Measurements from ENCODE around the gene GRID2IP. TPM values are rescaled to one million over a fixed set of nuclear protein-coding genes. Genes with fewer than 3 reads are reported as not detected.
A peak's percentile ranks its signal among the peaks of the same experiment; 100 is the strongest.

The GRID2IP gene
- total and polyA plus RNA-seq, 2 of the 8 experiments (the other 6 are each of a cell fraction or from before 2014, with no cell fraction given): 0.80 to 1.3 TPM

- peaks cover 7 to 65% (median 52%) of the 10 kb centered on the region in 4 experiments for H3K27me3 ChIP-seq (replicated peaks in 1 of 4; ENCODE audit: control insufficient read depth in 3 of 4, extremely low read depth in 1 of 4, insufficient read depth in 3 of 4, low read length in 3 of 4)
- CTCF ChIA-PET (ENCODE audit: partially characterized antibody): interaction anchor here (0.5 to 4.9 kb wide), 8 partner anchors 13 to 119 kb away, joined by 3 to 18 read pairs (median 3); no protein-coding TSS in a partner anchor
- DNase-seq (ENCODE audit: low read depth in 1 of 2, low spot score in 2 of 2): no peak
Observed at GRCh38 chr7:6532516-6532915, 18.7 kb downstream of the GRID2IP start.

More at GRCh38 chr7:6532516-6532915, 18.7 kb downstream of the GRID2IP start:
- H4K8ac ChIP-seq (ENCODE audit: extremely low read depth, insufficient read depth, low read length): no peak overlapping the region; the same call in 1 of the 2 replicates
- H3K23ac ChIP-seq (ENCODE audit: insufficient read length): no peak overlapping the region
- H2BK5ac ChIP-seq (ENCODE audit: low read depth, low read length): no peak overlapping the region
- H2BK15ac ChIP-seq (ENCODE audit: low read length): no peak overlapping the region
- 78% methylated on average over 7 of the region's 7 CpGs; no CpG with 5 or more reads in 1 of the 2 experiments for WGBS, 2 experiments (ENCODE audit: extremely low coverage in 1 of 2, insufficient coverage in 1 of 2, insufficient read length in 1 of 2, insufficient replicate concordance in 2 of 2, low coverage in 1 of 2, low lambda C conversion rate in 2 of 2, missing lambda C conversion rate in 1 of 2)
- H2AK5ac ChIP-seq (ENCODE audit: low read depth, low read length): no peak overlapping the region
- no peaks in the 10 kb centered on the region for H3K9me3 ChIP-seq (ENCODE audit: insufficient read depth in 2 of 2, low read depth in 1 of 2, low read length in 1 of 2)
- no peaks in the 10 kb centered on the region; the same call in 1 of the 2 replicates for H3K79me1 ChIP-seq (ENCODE audit: low read depth, low read length)
- H3K27ac ChIP-seq (ENCODE audit: low read depth, low read length): no peak overlapping the region
- H3K36me3 ChIP-seq (ENCODE audit: control insufficient read depth in 2 of 4, insufficient read depth in 4 of 4, low read length in 3 of 4): no peaks in the 10 kb centered on the region
- no peak overlapping the region for H2AFZ ChIP-seq (ENCODE audit: low read length)
- H3K9ac ChIP-seq (replicated peaks in 1 of 4; ENCODE audit: extremely low read depth in 1 of 4, low read depth in 3 of 4, low read length in 3 of 4): no peak overlapping the region
- no peak overlapping the region for H3K18ac ChIP-seq (ENCODE audit: extremely low read depth, low read length)
- no peak for FAIRE-seq
- TF ChIP-seq NRF1 (IDR thresholded peaks at IDR 0.05; ENCODE audit: low read depth, low read length): no peak
- TF ChIP-seq CHD1 (IDR thresholded peaks at IDR 0.05; ENCODE audit: low read depth, low read length): no peak
- TF ChIP-seq CEBPB (IDR thresholded peaks at IDR 0.05; ENCODE audit: low read depth, low read length): no peak
- TF ChIP-seq TAF1 (IDR thresholded peaks at IDR 0.05; ENCODE audit: low read depth, low read length): no peak
- no peak for TF ChIP-seq E2F6 (IDR thresholded peaks at IDR 0.05)
- TF ChIP-seq TCF12 (IDR thresholded peaks at IDR 0.05; ENCODE audit: low read depth, low read length): no peak
- no peak for TF ChIP-seq KDM5A (IDR thresholded peaks at IDR 0.05; ENCODE audit: low read length)
- TF ChIP-seq EZH2 (IDR thresholded peaks at IDR 0.05; ENCODE audit: low read depth, low read length, severe bottlenecking): no peak
- no peak for TF ChIP-seq PHF8 (conservative IDR thresholded peaks at IDR 0.05; ENCODE audit: low read depth, low read length)
- TF ChIP-seq KDM1A (IDR thresholded peaks at IDR 0.05; ENCODE audit: borderline replicate concordance, low read length): no peak
- TF ChIP-seq ATF3 (IDR thresholded peaks at IDR 0.05; ENCODE audit: insufficient read depth, low read depth, low read length): no peak
- TF ChIP-seq JUN (IDR thresholded peaks at IDR 0.05; ENCODE audit: low read depth, low read length): no peak
- TF ChIP-seq SP2 (IDR thresholded peaks at IDR 0.05; ENCODE audit: low read length): no peak
- no peak overlapping the region; the same call in 1 of the 2 replicates for H2BK12ac ChIP-seq (ENCODE audit: low read depth, low read length)
- H4K5ac ChIP-seq (ENCODE audit: insufficient read length, low read depth, low read length): no peak overlapping the region
- H3K4me3 ChIP-seq (ENCODE audit: extremely low read depth in 1 of 4, insufficient read depth in 2 of 4, low read depth in 3 of 4, low read length in 4 of 4): no peak overlapping the region
- H2BK20ac ChIP-seq (ENCODE audit: low read length): 0 out of 2 replicates have a peak overlapping the region, but pooled peaks have one; percentile 48
- no peak overlapping the region for H4K91ac ChIP-seq (replicated peaks; ENCODE audit: insufficient read length, low read length)
- POLR2A ChIA-PET (ENCODE audit: partially characterized antibody): interaction anchor here (1.1 kb wide), 1 partner anchor 43 kb away, joined by 3 read pairs; no protein-coding TSS in a partner anchor
- H3K56ac ChIP-seq (replicated peaks; ENCODE audit: insufficient read length, low read depth, low read length): no peak overlapping the region
- H2BK120ac ChIP-seq (replicated peaks; ENCODE audit: low read depth, low read length): no peak overlapping the region
- peaks cover 0 to 6% of the 10 kb centered on the region in 2 experiments for H4K20me1 ChIP-seq (replicated peaks in 1 of 2; ENCODE audit: control insufficient read depth in 1 of 2, insufficient read depth in 2 of 2, low read length in 2 of 2)
- no peak overlapping the region for H3K14ac ChIP-seq (ENCODE audit: insufficient read length)
- H3K4me1 ChIP-seq (replicated peaks in 1 of 4; ENCODE audit: control insufficient read depth in 3 of 4, insufficient read depth in 4 of 4, low read length in 3 of 4): peaks cover 0 to 5% (median 4%) of the 10 kb centered on the region in 4 experiments; a peak in 4 of 7 replicates
- H3K23me2 ChIP-seq (ENCODE audit: low read depth, low read length): peaks cover 16% of the 10 kb centered on the region; the same call in 1 of the 2 replicates
- H3K4me2 ChIP-seq (ENCODE audit: insufficient read depth in 1 of 2, low read depth in 2 of 2, low read length in 2 of 2): no peak overlapping the region; a peak in 1 of 4 replicates
- H3K79me2 ChIP-seq (ENCODE audit: control insufficient read depth in 1 of 2, insufficient read depth in 2 of 2, low read length in 2 of 2): no peaks in the 10 kb centered on the region
- H3K4ac ChIP-seq (replicated peaks; ENCODE audit: insufficient read length, low read depth, low read length): no peak overlapping the region
